K562 (cell line): Measurements from ENCODE around the gene PIK3CG. TPM values are rescaled to one million over a fixed set of nuclear protein-coding genes. Genes with fewer than 3 reads are reported as not detected.

Experiments
- CREB1 ChIP-seq, 2 experiments: sonication (generic) in 1 of 2; formaldehyde crosslinking in 1 of 2; IDR thresholded peaks; 2 replicates each; pipeline versions ENCODE4 v1.6.1 to v1.8.0; 2012 to 2022; ENCODE audit warnings: inconsistent platforms in 1 of 2, mild to moderate bottlenecking in 1 of 2, missing genetic modification reagents in 1 of 2, moderate library complexity in 1 of 2
- DPF2 ChIP-seq: fragments of 450-650 bp; IDR thresholded peaks from 2 replicates; pipeline ENCODE4 v1.6.1; 2016
- E2F4 ChIP-seq: sonication (generic); formaldehyde crosslinking; IDR thresholded peaks from 2 replicates; pipeline ENCODE4 v1.8.0; 2022; ENCODE audit warnings: mild to moderate bottlenecking, low read depth, missing genetic modification reagents
- MYNN ChIP-seq, 2 experiments: sonication (generic); formaldehyde crosslinking in 1 of 2; IDR thresholded peaks; 2 replicates each; pipeline versions ENCODE4 v1.5.0 to v1.6.1; 2016 to 2020; ENCODE audit warnings: antibody characterized with exemption in 1 of 2, missing genetic modification reagents in 1 of 2
- NBN ChIP-seq: fragments of 450-650 bp; IDR thresholded peaks from 2 replicates; pipeline ENCODE4 v1.6.1; 2016; ENCODE audit warnings: low read depth, mild to moderate bottlenecking
- NR2C2 ChIP-seq, 2 experiments: fragments of 200-800 bp in 1 of 2; sonication (Bioruptor generic) in 1 of 2; sonication (generic) in 1 of 2; formaldehyde crosslinking in 1 of 2; IDR thresholded peaks; 2 replicates each; pipeline versions ENCODE4 v1.6.1 to v1.8.0; 2016 to 2022; ENCODE audit warnings: mild to moderate bottlenecking in 1 of 2, missing compliant biosample characterization in 1 of 2, missing genetic modification characterization in 1 of 2, missing genetic modification reagents in 1 of 2
- NUFIP1 ChIP-seq: fragments of 450-650 bp; IDR thresholded peaks from 2 replicates; pipeline ENCODE4 v1.6.1; 2018; ENCODE audit not compliant: partially characterized antibody
- RB1 ChIP-seq: fragments of 450-650 bp; IDR thresholded peaks from 2 replicates; pipeline ENCODE4 v1.6.1; 2017; ENCODE audit warnings: low read depth, mild to moderate bottlenecking
- RNF219 ChIP-seq: fragments of 250-450 bp; sonication (Bioruptor Pico); IDR thresholded peaks from 2 replicates; pipeline ENCODE4 v1.5.0; 2022; ENCODE audit warnings: mild to moderate bottlenecking
- ZBTB1 ChIP-seq: sonication (generic); formaldehyde crosslinking; IDR thresholded peaks from 2 replicates; pipeline ENCODE4 v1.8.1; 2023; ENCODE audit warnings: missing genetic modification reagents, low read depth, mild to moderate bottlenecking, borderline replicate concordance
- ZNF274 ChIP-seq: IDR thresholded peaks from 2 replicates; pipeline ENCODE4 v1.6.1; 2011; ENCODE audit warnings: low read depth, mild to moderate bottlenecking, low read length, moderate library complexity, borderline replicate concordance
- ZNF277 ChIP-seq: fragments of 250-450 bp; sonication (Bioruptor Pico); IDR thresholded peaks from 2 replicates; pipeline ENCODE4 v1.8.0; 2022; ENCODE audit warnings: inconsistent platforms, mild to moderate bottlenecking, moderate library complexity, borderline replicate concordance
- ZNF311 ChIP-seq: fragments of 250-450 bp; sonication (Bioruptor Pico); IDR thresholded peaks from 2 replicates; pipeline ENCODE4 v1.4.0; 2020; ENCODE audit warnings: mild to moderate bottlenecking, moderate library complexity
- ZNF57 ChIP-seq: fragments of 450-650 bp; formaldehyde crosslinking; IDR thresholded peaks from 2 replicates; pipeline ENCODE4 v1.4.0; 2020; ENCODE audit warnings: mild to moderate bottlenecking, moderate library complexity
- polyA plus RNA-seq, 8 experiments: library from polyadenylated mRNA; depleted of rRNA in 4 of 8; stranded (reverse) in 5 of 8; unstranded in 3 of 8; fragments of >200 nt; fragmentation: Nextera tagmentation in 2 of 8; fragmentation: Illumina TruSeq in 1 of 8; extraction: Ambion mirVana in 2 of 8; extraction: Trizol in 1 of 8; gene quantifications; 2 replicates each; pipeline versions ENCODE4 v1.2.1 to v1.2.3, GENCODE V29; 2011 to 2014; ENCODE audit warnings: inconsistent platforms in 1 of 8, missing spikeins in 1 of 8
- total RNA-seq, 7 experiments: library from RNA; depleted of rRNA in 6 of 7; stranded (reverse); fragments of >200 nt in 6 of 7; fragmentation: Illumina TruSeq in 2 of 7; extraction: Trizol in 2 of 7; gene quantifications; 2 replicates each; pipeline versions ENCODE4 v1.2.1 to v1.2.3, GENCODE V29; 2011 to 2021; ENCODE audit warnings: low replicate concordance in 1 of 7

The PIK3CG gene
- total and polyA plus RNA-seq, 9 of the 15 experiments (the other 6 are each of a cell fraction or from before 2014, with no cell fraction given), result 5.3 to 42.5 (median 29.0) TPM

GRCh38 chr7:106862317-106863089 is 2.6 kb upstream of the PIK3CG start (continued):
- no peak for TF ChIP-seq NBN
- no peak for TF ChIP-seq RNF219 (CRISPR knock-in tag)
- TF ChIP-seq ZNF274, result no peak
- no peak for TF ChIP-seq ZBTB1 (CRISPR knock-in tag)
- no peak for TF ChIP-seq E2F4
- TF ChIP-seq ZNF311 (CRISPR knock-in tag), result no peak
- no peak for TF ChIP-seq NR2C2 (CRISPR knock-in tag; IDR thresholded peaks at IDR 0.05)
- TF ChIP-seq NR2C2 (tag; IDR thresholded peaks at IDR 0.05), result no peak
- TF ChIP-seq CREB1 (IDR thresholded peaks at IDR 0.05), result no peak
- no peak for TF ChIP-seq CREB1 (CRISPR knock-in tag; IDR thresholded peaks at IDR 0.05)
- no peak for TF ChIP-seq MYNN (IDR thresholded peaks at IDR 0.05)
- no peak for TF ChIP-seq MYNN (CRISPR knock-in tag; IDR thresholded peaks at IDR 0.05)
- TF ChIP-seq ZNF57 (CRISPR knock-in tag), result no peak
- TF ChIP-seq RB1, result no peak
- no peak for TF ChIP-seq NUFIP1
- TF ChIP-seq ZNF277 (CRISPR knock-in tag), result no peak
- TF ChIP-seq DPF2, result no peak
